ENCODE results near the gene RAD51B.

RAD51B gene

DNA sequence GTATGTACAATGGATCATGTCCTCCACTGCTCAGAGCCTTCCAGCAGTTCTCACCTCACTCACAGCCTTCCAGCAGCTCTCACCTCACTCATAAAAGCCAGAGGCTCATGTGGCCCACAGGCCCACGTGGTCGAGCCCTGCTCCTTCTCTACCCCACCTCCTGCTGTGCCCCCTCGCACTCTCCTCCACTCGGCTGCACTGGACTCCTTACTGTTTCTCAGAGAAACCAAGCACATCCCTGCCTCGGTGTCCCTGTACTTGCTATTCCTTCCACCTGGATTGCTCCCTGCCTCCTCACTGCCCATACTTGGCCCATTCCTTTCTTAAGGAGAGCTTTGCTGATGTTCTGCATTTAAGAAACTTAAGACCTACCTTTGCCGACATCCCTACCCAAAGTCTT lies 753.5 kb downstream of the RAD51B start:
- DNase-seq (ENCODE audit: low read depth in 2 of 2), result no peak

DNA sequence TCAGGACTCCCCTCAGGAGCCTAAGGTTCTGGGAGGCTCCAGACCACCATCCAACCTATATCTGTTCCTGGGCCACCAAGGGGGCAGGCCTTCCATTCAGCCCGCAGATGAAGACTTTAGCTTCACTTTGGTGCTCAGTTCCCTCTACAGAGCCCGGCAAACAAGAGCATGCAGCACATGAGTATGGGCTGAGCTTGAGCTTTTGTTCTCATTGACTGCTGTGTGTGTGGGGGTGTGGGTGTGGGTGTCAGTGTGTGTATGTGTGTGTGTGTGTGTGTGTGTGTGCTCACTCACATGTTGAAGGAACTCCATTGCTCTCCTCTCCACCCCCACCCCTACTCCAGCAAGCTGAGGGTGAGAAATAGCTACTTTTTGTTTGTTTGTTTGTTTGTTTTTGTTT lies 754.1 kb downstream of the RAD51B start:
- no peak for DNase-seq (ENCODE audit: low read depth in 2 of 2)

DNA sequence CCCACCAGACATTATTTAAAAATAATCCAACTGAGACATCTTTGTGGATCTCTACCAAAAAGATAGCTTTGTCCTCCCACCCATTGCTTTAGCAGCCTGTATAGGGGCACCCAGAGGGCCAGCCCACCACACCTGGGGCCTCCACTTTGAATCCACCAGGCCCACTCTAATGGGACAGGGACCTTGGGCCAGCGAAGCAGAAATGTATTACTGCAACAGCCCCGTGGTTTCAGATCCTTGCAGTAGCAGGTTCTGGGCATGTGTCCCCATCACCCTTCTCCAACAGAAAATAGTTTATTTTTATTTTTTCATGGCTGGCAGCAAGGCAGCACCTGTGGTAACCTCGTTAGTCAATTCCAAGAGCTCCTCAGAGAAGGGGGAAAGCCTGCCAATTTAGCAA lies 754.9 kb downstream of the RAD51B start:
- DNase-seq (ENCODE audit: low read depth in 2 of 2), result no peak

DNA sequence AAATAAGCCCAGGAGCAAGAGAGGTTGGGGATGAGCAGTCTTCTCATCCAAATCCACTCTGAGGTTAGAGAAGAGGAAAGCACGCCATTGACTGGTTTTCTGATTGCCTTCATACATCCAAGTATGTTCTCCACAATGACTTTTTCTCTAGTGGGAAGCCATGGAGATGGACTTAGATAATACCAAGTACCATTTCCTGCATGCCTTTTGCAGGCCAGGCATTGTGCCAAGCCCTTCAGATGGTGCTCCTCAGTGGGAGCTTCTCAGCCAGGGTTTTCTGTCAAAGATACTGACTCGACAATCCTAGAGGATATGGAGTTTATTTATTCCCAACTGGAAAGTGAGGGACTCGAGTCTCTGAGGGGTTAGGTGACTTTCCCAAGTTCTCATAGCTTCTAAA lies 755.3 kb downstream of the RAD51B start:
- no peak for DNase-seq (ENCODE audit: low read depth in 2 of 2)

DNA sequence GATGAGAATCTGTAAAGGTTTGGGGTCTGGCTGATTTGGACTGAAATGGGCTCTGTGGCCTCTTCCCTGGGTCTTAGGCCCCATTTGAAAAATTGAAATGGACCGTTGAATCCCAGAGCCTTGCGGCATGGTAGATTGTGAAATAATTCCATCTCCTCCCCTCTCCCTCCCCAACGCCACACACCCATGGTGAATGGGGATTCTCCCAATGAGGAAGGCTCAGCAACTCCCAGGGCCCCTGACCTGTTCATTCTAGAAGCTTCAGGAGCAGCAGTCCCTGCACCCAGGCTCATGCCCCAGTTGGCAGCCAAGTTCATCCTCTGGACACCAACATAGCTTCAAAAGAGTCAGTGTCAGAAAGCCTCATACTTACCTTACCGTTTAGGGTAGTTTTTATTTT lies 755.8 kb downstream of the RAD51B start:
- DNase-seq (ENCODE audit: low read depth in 2 of 2), result no peak

DNA sequence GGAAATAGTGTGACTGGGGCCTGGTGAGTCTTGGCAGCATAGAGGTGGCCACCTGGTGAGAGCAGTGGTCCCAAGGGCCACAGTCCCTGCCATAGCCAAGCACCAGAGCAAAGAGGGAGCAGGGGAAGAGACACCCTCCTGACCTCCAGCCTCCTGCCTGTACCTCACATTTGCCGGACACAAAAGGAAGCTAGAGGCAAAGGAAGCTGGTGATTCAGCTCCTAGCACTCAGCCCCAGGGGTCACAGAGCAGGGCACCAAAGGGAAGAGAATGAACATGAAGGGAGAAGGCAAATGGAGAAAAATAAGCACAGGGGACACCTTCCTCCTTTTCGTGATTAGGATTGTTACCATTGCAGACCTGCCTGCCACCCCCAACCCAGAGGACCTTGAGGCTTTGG lies 756.5 kb downstream of the RAD51B start:
- no peak for DNase-seq (ENCODE audit: low read depth in 2 of 2)

DNA sequence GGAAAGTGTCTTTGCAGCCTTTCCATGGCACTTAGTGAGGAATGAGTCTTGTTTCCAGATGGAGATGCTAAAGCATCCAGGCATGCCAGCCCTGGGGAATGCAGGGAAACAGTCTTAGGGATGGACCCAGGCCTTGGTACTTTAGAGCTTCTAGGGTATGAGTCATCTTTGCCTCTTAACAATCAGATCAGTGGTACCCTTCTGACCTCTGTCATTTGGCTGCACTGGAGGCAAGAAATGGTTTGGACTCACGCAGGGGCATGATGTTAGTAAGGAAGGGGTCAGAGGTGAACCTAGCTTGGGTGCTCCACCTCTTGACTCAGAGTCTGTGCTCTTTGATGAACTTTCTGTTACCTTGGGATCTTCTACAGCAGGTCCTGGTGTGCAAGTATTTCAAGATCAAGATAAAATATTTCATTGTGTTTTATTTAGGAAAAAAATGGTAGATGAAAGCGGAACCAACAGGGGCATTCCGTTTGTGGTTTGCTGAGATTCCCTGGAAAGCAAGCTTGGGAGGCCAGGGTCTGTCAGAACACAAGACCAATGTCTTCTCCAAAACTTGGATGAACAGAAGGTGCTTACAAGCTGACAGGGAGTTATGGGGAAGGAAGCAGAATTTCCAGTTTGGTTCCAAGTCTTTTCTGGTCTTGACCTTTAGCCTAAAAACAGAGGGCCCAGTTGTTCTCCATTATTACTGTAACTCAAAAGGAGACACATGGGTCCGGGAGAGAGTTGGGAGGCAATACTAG lies 757.1 kb downstream of the RAD51B start:
- DNase-seq (ENCODE audit: low read depth in 2 of 2), result no peak

DNA sequence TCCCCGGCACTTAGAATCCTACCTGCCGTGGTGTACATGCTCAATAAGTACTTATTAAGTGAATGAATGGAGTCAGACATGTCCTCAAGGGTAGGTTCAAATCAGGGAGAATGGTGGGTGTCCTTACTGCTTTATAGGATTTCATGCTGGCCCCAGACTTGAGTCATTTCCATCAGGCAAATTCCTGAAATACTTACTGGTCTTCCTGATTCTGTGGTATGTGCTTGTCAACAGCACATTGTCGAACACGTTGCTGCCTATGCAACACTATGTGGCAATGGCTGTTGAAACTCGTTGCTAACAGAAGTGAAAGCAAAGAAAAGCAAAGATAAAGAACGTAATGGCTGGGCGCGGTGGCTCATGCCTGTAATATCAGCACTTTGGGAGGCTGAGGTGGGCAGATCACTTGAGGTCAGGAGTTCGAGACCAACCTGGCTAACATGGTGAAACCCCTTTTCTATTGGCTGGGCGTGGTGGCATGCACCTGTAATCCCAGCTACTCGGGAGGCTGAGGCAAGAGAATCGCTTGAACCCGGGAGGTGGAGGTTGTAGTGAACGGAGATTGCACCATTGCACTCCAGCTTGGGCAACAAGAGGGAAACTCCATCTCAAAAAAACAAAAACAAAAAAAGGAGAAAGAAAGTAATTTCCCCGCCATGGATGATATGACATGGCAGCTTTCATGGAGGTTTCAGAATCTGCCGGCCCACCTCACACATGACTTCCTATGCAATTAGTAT lies 758.4 kb downstream of the RAD51B start:
- peak; percentile 96 to 97 for DNase-seq (ENCODE audit: low read depth in 2 of 2)

DNA sequence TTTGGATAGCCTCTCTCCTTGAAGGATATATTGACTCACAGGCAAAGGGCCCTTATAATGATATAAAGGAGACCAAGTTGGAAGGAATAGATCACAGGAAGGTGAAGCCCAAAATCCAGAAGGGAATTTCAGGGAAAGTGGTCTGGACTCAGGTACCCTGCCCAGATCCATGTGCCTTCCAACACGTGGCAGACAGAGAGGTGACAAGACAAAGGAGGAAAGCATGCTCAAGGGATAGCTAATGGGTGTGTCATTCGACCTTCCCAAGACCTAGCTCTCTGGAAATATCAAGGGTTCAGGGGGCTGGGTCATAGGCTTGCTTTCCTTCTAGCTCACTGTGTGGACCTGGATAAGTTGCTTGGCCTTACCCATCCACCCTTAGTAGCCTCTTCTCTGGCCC lies 759.0 kb downstream of the RAD51B start:
- no peak for DNase-seq (ENCODE audit: low read depth in 2 of 2)

DNA sequence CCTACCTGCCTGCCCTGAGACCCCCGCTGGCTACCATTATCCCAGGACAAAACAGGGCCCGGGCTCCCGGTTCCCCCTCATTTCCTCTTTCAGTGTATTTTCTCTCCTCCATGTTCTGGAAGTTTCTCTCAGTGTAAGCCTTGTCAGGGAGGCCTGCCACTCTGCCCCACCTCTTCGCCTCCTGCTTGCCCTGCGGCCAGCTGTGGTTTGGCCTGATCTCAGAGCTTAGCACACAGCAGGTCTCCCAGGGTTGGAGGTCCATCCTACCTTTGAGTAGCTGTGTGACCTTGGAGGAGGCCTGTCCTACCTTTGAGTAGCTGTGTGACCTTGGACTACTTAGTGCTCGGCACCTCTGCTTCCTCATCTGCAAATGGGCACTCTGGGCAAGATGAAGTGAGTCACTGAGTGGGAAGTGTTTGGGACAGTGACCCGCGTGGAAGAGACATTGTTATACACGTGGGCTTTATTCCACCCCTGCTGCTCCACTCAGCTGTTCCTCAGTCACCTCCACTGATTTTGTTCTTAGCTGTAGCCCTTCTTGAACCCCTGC lies 760.6 kb downstream of the RAD51B start:
- DNase-seq (ENCODE audit: low read depth in 2 of 2), result no peak

DNA sequence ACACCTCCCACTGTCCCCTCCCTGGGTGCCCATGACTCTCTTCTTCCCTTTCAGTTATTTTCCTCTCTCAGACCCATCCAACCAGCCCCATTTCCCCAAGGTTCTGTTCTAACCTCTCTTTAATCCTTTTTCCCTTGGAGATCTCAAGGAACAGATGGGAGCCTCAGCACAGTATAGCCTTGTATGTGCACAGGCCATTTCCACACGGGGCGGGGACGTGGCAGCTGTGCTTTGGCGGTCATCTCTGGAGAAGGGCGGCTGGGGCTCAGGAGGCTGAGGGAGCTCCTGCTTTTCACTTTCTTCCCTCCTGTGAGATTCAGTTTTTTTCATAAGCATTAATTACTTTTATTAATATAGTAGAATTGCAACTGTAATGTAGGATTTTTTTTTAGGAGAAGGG lies 761.1 kb downstream of the RAD51B start:
- no peak for DNase-seq (ENCODE audit: low read depth in 2 of 2)

DNA sequence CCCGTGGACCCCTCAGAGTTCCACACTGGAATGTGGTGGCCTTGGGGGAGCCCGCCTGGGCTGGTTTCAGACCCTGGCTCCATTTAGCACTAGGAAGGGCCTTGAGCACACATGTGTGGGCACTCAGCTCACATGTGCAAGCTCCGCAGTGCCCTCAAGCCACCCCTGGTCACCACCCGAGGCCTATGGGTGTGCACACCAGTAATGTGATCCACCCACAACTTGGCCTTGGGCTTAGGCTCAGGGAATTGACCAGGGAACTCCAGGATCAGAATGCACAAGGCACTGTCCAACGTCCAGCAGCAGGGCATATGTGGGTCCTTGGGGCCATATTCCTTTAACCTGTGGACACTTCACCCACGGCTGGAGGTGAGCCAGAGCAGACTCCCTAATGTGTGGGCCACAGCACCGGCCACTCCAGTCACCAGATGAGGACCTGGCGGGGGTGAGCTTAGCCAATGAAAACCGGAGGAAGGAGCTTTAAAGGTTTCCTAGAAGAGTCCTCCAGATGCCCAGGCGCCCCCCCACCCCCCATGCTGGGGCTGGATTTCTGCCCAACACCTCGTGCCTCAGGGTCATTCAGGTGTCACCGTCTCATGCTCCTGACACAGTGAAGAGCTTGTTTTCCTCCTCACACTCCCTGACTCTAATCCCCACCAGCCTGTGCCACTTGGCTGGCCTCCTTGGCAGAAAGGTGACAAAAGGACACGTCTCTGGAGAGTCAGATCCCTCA lies 764.1 kb downstream of the RAD51B start:
- DNase-seq (ENCODE audit: low read depth in 2 of 2), result no peak

DNA sequence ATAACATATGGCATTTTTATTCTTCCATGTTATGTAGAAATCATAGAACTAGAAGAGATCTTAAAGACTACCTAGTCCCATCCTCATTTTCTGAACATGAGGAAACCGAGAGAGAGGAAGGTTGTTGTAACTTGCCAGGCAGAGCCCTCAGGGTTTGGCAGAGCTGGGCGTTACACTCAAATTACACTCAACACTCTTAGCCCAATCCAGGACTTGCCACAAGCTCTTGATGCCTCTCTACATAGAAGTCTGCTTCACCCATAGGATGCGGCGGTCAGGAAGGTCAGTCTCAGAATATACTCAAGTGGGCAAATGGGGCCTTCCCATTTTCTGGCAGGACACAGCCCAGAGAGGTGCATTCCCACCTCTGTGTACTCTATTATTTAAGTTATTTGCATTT lies 765.2 kb downstream of the RAD51B start:
- DNase-seq (ENCODE audit: low read depth in 2 of 2), result no peak

DNA sequence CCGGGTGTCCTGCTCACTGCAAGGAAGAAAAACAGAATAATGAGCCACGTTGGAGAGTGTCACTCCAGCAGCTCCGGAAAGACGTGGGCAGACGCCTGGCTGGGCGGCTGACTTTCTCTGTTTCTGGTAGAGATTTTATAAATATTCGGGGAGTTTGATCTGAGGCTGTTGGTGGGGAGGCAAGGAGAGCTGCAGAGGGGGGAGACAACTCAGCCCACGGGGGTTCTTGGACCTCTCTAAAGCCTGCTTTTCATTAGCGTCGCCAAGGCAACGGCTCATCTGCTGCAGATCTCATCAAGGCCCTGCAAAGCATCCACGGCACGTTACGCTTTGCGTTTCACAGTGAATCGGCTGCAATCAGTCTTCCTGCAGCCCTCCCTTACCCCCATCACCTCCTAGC lies 766.1 kb downstream of the RAD51B start:
- peak; percentile 96 to 97 for DNase-seq (ENCODE audit: low read depth in 2 of 2)

DNA sequence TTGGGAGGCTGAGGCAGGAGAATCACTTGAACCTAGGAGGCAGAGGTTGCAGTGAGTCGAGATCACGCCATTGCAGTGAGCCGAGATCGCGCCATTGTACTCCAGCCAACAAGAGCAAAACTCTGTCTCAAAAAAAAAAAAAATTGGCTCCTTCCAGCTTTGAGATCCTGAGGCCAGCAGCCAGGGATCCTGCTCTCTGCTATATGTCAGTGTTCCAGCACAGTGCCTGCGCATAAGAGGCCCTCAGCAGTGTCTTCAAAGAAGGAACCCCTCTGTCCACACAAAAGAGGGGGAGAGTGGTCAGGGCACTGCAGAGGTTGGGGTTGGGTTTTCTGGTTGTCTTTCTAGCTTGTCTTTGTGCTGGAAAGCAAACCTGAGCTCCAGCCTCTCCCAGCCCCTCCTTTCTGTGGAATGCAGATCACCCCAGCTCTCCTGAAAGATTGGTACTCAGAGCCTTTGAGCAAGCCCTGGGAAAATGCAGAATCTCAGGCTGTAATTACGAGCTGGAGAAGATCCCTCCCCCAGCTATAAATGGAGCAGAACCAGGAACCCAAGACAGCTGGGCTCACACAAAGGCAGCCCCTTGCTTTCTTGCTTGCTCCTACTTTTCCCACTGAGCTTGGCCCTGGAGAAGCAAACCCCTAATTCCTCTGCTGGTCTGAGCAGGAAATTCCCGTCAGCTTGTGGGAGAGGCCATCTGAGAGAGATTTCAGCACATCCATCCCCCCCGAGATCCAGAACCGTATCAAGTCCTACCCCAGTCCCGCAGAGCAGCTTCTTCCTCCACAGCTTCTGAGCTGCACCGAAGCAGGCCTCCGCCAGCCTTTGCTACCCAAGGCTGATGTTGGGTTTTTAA lies 767.5 kb downstream of the RAD51B start:
- peak; percentile 58 to 59 for DNase-seq (ENCODE audit: low read depth in 2 of 2)

DNA sequence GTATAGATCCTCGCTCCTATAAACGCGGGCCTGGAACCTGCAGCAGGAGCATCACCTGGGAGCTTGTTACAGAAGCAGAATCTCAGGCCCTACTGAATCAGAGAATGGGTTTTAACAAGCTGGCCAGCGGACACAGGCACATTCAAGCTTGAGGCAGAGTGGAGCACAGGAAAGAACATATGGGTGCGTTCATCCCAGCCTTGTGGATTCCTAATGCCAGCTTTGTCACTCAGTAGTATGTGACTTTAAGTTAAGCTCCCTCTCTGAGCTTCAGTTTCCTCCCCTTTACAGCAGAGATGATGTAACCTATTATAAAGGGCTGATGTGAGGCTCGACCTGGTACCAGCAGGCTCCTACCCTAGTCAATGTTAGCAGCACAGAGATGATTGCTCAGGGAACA lies 768.4 kb downstream of the RAD51B start:
- no peak for DNase-seq (ENCODE audit: low read depth in 2 of 2)

DNA sequence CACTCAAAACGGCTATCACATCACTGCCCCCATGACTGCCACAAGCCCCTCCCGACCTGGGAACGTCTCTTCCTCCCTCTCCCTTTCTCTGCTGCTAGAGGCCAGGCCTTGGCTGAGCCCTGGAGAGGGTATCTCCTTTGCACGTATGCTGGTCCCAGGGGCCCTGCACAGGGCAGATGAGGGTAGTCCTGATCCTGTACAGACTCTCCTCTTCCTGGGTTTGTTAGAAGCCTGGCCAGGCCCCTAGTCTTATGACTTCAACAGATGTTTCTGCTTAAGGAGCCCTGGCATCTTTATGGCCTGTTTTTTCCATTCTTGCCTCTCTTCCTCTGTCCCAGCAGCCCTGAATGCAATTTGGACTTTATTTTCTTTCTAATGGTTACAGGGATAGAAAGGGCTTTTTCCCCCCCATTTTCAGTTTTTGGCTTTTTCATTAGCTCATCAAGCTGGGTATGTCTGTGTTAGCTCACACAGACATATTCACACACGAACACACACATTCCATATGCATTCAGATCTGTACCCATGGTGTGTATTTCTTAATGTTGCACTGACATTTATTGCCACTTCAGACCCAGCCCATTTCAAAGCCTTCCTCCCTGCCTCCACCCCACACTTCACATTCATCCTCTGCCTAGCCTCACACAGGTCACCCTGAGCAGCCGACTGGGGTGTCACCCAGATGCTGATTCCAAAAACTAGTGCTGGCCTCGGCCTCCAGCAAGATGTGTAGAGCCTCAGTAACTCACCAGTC lies 770.0 kb downstream of the RAD51B start:
- peak; percentile 91 to 92 for DNase-seq (ENCODE audit: low read depth in 2 of 2)

DNA sequence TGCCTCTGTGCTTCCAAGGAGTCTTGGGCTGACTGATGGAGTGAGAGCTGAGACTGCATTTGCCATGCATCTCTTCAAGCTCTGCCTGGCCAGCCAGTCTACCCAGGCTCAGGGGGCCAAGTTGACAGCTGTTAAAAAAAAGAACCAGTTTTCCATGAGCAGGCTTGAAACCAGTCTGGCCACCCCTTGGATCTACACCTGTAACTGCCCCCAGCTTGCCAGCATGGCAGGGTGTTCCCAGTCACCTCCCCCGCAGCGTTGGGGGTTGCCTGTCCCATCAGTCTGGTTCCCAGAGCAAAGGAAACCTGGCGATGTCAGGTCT lies 770.6 kb downstream of the RAD51B start:
- no peak for DNase-seq (ENCODE audit: low read depth in 2 of 2)

DNA sequence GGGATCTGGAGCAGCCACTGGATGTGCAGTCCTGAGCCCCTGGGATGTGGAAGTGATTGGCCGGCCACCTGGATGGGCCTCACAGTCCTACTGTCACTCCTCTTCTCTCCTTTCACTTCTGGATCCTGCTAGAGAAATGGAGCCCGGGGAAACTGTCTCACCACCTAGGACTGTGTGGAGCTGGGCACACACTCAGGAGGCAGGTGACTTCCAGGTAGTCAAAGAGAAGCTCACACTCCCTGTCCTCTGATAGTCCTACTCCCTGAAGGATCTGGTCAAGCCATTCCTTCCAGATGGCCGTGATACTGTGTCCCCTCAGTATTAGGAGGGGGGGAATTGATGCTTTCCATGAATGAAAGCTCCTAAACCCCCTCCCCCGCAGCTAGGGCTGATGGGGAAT lies 772.2 kb downstream of the RAD51B start:
- DNase-seq (ENCODE audit: low read depth in 2 of 2), result no peak

DNA sequence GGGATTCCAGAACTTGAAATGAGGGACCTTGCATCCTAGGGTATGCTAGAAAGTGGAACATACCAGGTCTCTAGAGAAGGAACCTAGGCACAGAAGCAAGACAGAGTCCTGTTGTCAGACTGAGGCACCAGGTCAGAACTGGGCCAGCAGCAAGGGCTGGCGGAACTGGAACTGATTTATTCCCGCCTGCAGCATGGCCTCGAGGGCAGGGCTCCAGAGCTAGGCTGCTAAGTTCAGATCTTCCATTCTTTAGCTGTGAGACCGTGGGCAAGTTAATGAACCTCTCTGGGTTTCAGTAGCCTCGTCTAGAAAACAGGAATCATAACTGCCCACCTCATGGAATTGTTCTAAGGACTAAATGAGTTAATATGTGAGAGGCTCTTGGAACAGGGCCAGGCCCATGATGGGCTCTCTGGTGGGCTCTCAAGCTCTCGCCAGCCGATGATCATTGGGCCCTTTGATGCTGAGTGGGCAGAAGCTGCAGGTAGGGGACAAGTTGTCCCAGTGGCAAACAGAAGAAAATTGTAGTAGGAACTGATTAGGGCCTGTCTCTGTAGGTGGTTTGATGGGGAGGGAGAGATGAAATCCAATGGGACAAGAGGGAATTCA lies 773.5 kb downstream of the RAD51B start:
- DNase-seq (ENCODE audit: low read depth in 2 of 2), result no peak
